Astrocyte (in vitro differentiated cells and primary cell): ENCODE results near the gene PAF1.

Source experiments
- EZH2 ChIP-seq: IDR thresholded peaks from 2 replicates; pipeline ENCODE4 v1.6.1; 2012; ENCODE audit warnings: mild to moderate bottlenecking, low read length, inconsistent platforms; ENCODE audit not compliant: insufficient read depth
- TF ChIP-seq, protein P1 (sequence below): IDR thresholded peaks from 2 replicates; pipeline ENCODE4 v1.5.1; 2011; ENCODE audit warnings: low read depth, mild to moderate bottlenecking, inconsistent platforms, low read length, moderate library complexity; ENCODE audit not compliant: insufficient read depth

DNA sequence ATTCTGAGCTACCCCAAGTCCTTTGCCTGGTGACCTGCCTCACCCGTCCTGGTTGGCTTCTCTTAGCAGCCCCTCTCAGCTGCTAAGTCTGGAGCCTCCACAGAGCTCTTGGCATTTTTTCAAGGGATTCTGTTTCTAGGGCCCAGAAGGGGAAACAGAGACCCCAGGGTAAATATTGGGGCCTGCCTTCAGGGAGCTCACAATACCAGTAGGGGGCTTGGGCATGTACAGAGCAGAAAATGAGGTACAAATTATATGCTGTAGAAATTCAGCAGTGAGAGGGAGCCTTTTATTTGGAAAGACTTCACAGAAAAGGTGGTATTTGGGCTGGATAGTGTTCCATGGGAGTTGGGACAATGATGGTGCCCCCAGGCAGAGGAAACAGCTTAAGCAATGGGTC lies 45.0 kb downstream of the PAF1 start:
- TF ChIP-seq, protein P1, sequence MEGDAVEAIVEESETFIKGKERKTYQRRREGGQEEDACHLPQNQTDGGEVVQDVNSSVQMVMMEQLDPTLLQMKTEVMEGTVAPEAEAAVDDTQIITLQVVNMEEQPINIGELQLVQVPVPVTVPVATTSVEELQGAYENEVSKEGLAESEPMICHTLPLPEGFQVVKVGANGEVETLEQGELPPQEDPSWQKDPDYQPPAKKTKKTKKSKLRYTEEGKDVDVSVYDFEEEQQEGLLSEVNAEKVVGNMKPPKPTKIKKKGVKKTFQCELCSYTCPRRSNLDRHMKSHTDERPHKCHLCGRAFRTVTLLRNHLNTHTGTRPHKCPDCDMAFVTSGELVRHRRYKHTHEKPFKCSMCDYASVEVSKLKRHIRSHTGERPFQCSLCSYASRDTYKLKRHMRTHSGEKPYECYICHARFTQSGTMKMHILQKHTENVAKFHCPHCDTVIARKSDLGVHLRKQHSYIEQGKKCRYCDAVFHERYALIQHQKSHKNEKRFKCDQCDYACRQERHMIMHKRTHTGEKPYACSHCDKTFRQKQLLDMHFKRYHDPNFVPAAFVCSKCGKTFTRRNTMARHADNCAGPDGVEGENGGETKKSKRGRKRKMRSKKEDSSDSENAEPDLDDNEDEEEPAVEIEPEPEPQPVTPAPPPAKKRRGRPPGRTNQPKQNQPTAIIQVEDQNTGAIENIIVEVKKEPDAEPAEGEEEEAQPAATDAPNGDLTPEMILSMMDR, result no peak
- TF ChIP-seq EZH2, result no peak
